ENCODE results near the gene AGMAT. TPM values are rescaled to one million over a fixed set of nuclear protein-coding genes. Genes with fewer than 3 reads are reported as not detected.
A peak's percentile ranks its signal among the peaks of the same experiment; 100 is the strongest.

Gene AGMAT
- total and polyA plus RNA-seq, 2 of the 8 experiments (the other 6 are each of a cell fraction or from before 2014, with no cell fraction given): 3.7 to 5.8 TPM

DNA sequence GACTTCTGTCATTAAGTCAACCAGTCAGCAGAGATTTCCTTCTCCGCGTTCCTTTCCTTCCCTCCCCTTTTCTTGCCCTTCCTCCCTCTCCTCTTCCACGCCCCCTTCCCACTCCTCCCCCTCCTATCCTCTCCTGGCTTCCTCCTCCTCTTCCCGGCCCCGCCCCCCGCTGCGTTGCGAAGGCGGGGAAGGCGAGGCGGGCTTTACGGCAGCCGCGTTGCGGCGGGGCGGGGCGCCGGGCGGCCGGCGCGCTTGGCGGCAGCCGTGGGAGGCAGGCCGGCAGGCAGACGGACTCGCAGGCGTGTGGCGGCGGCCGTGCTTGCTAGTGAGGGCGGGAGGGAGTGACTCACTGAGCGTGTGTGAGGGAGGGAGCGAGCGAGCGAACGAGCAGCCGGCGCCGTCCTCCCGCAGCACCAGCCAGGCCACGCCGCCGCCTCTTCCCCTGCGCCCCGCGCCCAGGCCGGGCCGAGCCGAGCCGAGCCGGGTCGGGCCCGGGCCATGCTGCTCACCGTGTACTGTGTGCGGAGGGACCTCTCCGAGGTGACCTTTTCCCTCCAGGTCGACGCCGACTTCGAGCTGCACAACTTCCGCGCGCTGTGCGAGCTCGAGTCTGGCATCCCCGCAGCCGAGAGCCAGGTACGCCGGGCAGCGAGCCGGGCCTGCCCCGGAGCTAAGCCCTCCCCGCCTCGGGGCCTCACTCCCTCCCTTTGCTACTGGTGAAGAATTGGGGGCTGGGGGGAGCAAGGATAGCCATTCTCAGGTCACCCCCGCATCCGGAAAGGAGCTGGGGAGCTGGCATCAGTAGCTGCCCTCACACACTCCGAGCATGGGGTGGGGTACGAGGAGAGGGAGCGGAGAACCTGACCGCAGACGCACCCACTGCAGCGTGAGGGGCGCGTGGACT lies 32.6 kb upstream of the AGMAT start, which contains the start of gene DDI2 (continued):
- peak in 1 of 2 experiments; percentile 65; a peak in 2 of 4 replicates for TF ChIP-seq SIN3A (conservative IDR thresholded peaks at IDR 0.05 in 1 of 2, IDR thresholded peaks at IDR 0.05 in 1 of 2; ENCODE audit: low read depth in 1 of 2, low read length in 2 of 2)
- TF ChIP-seq KDM4A (IDR thresholded peaks at IDR 0.05; ENCODE audit: low read depth, low read length, severe bottlenecking): peak; percentile 73
- TF ChIP-seq ATF3 (IDR thresholded peaks at IDR 0.05; ENCODE audit: insufficient read depth, low read depth, low read length): peak; percentile 67; the same call in 1 of the 2 replicates
- TF ChIP-seq MAX (IDR thresholded peaks at IDR 0.05): peak; percentile 39
- TF ChIP-seq, protein P1, sequence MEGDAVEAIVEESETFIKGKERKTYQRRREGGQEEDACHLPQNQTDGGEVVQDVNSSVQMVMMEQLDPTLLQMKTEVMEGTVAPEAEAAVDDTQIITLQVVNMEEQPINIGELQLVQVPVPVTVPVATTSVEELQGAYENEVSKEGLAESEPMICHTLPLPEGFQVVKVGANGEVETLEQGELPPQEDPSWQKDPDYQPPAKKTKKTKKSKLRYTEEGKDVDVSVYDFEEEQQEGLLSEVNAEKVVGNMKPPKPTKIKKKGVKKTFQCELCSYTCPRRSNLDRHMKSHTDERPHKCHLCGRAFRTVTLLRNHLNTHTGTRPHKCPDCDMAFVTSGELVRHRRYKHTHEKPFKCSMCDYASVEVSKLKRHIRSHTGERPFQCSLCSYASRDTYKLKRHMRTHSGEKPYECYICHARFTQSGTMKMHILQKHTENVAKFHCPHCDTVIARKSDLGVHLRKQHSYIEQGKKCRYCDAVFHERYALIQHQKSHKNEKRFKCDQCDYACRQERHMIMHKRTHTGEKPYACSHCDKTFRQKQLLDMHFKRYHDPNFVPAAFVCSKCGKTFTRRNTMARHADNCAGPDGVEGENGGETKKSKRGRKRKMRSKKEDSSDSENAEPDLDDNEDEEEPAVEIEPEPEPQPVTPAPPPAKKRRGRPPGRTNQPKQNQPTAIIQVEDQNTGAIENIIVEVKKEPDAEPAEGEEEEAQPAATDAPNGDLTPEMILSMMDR (IDR thresholded peaks at IDR 0.05; ENCODE audit: control extremely low read depth in 1 of 3, insufficient read depth in 1 of 3, low read depth in 1 of 3, low read length in 3 of 3): no peak
- no peak for TF ChIP-seq FOSL1 (IDR thresholded peaks at IDR 0.05; ENCODE audit: insufficient read depth, low read depth, low read length)
- TF ChIP-seq TAF7 (optimal IDR thresholded peaks at IDR 0.05; ENCODE audit: borderline replicate concordance, low read depth, low read length): peak; percentile 49
- TF ChIP-seq TAF1 (IDR thresholded peaks at IDR 0.05; ENCODE audit: low read depth, low read length): peak; percentile 89
- TF ChIP-seq TEAD4 (IDR thresholded peaks at IDR 0.05; ENCODE audit: low read depth, low read length): no peak
- peak; percentile 51; the same call in 1 of the 2 replicates for TF ChIP-seq POLR2AphosphoS5 (IDR thresholded peaks at IDR 0.05; ENCODE audit: low read depth, low read length)
- TF ChIP-seq TBP (IDR thresholded peaks at IDR 0.05; ENCODE audit: low read depth, low read length): peak; percentile 78; the same call in 1 of the 2 replicates
- TF ChIP-seq KDM5A (IDR thresholded peaks at IDR 0.05; ENCODE audit: low read length): no peak
- peak; percentile 32; the same call in 1 of the 2 replicates for TF ChIP-seq SP4 (IDR thresholded peaks at IDR 0.05; ENCODE audit: low read length)
- TF ChIP-seq NANOG (IDR thresholded peaks at IDR 0.05; ENCODE audit: insufficient read depth, low read depth, low read length, poor library complexity, severe bottlenecking): no peak
- TF ChIP-seq RXRA (IDR thresholded peaks at IDR 0.05; ENCODE audit: insufficient read depth, low read depth, low read length): no peak
- peak; percentile 52; the same call in 1 of the 2 replicates for TF ChIP-seq RBBP5 (IDR thresholded peaks at IDR 0.05; ENCODE audit: borderline replicate concordance, low read depth, low read length)
- no peak for TF ChIP-seq GTF2F1 (IDR thresholded peaks at IDR 0.05; ENCODE audit: borderline replicate concordance, low read depth, low read length)
- 0 out of 2 replicates have a peak, but pooled peaks have one; percentile 40 for TF ChIP-seq GABPA (IDR thresholded peaks at IDR 0.05; ENCODE audit: borderline replicate concordance, insufficient read depth, low read length)
- TF ChIP-seq NRF1 (IDR thresholded peaks at IDR 0.05; ENCODE audit: low read depth, low read length): no peak
